ENCODE measurements around the gene MYO1B.
A peak's percentile ranks its signal among the peaks of the same experiment; 100 is the strongest.
"Not testable (repeated sequence)": the region's sequence is repeated elsewhere in the genome, so short reads cannot be mapped to it uniquely, and the experiment has no call there.

The MYO1B gene

DNA sequence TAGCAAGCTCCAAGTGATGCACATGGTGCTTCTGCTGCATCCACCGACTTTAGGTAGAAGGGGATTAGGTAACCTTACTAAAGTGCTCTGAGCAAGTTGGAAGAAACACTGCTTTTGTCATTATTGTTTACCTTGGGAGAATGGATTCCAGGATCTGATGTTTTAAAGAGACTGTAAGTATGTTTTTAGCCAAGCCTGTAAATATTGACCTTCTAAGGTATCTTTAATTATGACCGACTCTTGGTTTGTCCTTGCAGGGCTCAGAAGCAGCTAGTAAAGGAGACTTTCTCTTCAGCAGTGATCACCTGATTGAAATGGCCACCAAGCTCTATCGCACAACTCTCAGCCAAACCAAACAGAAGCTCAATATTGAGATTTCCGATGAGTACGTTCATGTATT is 170.7 kb downstream of the MYO1B start:
- DNase-seq = no peak

DNA sequence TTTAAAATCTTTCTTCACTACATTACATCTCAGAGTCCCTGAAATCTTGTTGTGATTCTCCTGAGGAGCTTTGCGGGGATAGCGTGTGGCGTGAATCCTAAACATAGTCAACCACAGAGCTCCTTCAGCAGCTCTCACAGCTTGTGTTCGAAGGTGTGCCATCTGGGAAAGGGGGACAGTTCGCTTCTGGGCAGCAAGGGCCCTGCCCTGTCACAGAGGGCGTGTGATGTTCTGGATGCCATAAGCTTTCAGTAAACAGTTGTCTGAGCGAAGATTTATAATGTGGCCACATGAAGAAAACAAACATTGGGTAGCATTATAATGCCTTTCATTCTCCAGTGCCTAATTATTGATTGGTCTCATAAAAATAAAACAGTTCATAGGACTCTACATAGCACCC is 172.5 kb downstream of the MYO1B start:
- DNase-seq = no peak

DNA sequence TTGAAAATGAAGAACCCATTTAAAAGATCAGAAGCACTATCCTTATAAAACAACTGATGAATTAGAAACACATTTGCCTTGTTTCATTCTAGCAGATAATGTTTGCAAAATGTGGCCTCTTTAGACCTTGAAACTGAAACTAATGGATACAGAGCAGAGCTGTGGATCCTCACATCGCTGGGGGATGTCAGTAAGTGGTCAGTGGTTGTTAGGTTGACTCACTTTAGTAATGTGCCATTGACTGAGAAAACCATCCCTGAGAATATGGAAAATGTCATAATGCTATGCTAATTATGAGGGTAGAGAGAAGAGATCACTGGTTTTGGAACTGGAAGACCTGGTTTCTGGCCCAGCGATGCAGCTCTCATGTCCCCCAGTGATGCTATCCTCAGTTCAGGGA is 176.7 kb downstream of the MYO1B start:
- DNase-seq = no peak

DNA sequence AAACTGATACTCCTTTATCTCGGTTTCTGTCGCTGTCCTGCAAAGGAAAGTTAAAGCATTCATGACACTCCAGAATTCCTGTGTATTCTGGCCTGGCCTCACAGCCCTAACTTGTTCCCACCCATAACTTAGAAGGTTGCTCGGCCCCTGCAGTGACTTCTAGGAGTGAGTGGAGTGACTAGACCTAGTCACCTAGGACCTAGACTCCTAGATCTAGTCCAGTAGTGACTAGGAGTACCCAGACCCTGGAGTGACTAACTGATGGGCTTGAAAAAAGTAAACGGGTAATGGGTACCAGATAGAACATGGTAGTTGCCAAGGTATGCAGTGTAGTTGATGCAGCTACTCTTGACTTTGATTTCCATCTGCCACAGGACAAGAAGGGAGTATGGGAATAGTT is 181.8 kb downstream of the MYO1B start:
- DNase-seq = no peak

DNA sequence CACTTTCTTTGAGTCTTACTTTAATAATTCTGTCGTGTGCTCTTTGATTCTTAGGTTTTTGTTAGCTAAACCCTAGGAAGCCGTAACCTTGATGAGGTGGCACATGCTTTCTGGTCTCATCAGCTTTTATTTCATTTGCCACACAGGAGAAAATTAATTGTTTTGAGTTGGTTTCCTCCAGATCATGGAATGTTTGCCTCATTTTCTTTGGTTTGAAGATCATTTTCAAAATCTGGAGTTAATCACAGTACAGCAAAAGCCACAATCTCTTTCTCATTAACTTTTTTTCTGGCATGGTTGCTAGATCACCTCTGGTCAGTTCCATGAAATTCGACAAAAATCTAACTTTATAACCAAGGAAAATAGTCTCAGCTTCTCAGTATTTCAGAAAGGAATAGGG is 182.9 kb downstream of the MYO1B start:
- no peak for DNase-seq

DNA sequence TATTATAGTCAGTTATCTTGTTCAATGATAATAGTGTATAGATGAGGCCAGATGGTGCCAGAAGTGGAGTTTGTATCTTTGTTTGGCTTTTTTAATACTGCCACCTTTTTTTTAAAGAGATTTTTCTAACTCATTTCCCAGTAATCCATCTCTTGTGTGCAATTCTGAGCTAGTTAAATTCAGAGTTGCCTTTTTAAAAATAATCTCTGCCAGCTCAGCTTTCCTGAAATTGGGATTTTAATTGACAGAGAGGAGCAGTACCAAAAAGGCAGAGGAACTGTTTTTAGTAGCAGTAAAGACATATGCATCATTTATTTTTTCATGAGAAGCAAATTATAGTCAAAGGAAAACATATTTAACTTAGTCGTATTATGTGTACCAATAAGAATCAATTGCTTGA is 185.3 kb downstream of the MYO1B start:
- DNase-seq = no peak

DNA sequence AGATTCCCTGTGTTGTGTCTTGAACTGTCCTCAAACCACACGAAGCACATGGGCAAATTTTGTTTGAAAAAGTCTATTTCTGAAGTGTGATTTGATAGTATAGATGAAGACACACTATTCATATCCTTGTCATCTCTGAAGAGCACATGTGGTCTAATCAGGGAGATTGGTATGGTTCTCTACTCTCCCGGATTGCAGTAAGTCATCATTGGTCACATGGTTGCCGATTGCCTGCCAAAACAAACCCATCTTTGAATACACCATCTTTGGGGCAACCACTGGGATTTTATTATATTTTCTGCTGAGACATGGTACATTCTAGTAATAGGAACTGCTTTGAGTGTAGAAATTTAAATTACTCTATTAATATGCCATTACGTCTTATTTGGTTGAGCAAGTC is 186.9 kb downstream of the MYO1B start:
- no peak for DNase-seq

DNA sequence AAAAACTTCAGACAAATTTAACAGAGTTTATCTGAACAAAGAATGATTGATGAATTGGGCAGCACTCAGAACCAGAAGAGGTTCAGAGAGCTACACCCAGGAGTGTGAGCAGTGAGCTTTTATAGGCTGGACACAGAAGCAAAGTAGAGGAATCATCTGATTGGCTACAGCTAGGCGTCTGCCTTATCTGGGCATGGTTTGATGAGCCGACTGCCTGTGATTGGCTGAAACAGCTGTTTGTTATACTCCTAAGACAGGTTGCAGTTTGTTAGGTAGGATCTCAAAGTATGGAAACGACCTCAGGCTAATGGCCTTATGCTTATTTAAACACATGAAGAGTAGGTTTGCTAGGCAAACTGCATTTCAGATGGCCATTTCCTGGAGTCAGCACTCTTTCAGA is 188.9 kb downstream of the MYO1B start:
- DNase-seq = no peak

DNA sequence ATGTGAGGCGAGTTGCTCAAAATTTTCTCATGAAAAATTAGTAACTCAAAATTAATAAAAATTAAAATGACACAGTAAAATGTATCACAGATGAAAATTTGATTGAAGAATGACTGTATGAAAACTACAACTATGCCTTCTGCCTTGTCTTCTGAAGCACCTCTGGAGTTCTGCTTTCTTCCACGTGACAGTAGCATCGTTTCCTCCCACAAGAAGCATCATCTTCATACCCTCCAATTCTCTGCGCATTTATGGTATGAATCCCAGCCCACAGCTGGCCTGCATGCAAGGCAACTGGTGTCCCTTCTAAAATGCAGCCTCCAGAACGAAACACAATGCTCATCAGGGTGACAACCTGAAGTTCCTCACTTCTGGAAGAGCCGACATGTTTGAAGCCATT is 189.9 kb downstream of the MYO1B start:
- DNase-seq = no peak

DNA sequence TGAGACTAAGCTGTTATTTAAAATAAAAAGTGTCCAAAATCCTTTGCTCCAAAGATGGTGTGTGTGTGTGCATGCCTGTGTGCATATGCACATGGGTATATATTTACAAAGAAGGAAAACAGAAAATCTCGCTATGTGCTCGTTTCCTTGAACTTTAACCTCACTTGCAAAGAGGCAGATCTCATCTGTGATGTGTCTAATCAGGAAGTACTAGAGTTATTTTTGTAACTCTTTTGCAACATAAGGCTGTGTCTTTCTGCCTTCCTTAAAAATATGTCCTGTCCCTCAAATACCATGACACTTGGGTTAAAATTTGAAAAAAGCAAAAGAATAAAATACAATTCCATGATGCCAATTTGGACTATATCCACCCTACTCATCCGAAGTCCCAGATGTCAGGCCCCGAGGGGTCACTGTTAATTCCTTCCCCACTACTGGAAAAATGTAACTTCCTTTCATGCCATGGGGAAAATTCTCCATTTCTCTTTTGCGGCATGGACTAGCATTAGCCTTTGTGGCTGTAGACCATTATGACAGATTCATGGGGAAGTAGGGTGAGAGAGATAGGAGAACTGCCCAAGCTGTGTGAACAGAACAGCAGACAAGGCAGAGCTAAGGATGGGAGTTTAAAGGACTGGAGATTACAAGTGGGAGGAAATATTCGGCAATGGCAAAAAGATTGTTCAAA is 191.3 kb downstream of the MYO1B start:
- no peak for DNase-seq

DNA sequence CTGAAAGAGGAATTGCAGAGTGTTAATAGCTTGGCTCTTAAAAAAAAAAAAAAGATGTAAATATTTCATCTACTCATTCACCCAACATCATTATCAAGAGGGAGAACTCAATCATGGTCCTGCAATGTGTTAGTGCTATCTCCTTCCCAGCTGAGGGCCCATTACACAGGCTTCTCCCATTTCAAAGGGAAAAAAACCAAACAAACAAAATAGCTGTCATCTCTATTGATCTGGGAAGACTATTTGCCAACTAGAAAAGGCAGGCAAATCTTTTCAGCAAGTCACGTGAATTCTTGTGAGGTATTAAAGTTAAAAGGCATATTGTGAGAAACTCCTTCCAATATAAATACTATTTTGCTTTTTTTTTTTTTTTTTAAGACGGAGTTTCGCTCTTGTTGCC is 194.3 kb downstream of the MYO1B start:
- DNase-seq = no peak

DNA sequence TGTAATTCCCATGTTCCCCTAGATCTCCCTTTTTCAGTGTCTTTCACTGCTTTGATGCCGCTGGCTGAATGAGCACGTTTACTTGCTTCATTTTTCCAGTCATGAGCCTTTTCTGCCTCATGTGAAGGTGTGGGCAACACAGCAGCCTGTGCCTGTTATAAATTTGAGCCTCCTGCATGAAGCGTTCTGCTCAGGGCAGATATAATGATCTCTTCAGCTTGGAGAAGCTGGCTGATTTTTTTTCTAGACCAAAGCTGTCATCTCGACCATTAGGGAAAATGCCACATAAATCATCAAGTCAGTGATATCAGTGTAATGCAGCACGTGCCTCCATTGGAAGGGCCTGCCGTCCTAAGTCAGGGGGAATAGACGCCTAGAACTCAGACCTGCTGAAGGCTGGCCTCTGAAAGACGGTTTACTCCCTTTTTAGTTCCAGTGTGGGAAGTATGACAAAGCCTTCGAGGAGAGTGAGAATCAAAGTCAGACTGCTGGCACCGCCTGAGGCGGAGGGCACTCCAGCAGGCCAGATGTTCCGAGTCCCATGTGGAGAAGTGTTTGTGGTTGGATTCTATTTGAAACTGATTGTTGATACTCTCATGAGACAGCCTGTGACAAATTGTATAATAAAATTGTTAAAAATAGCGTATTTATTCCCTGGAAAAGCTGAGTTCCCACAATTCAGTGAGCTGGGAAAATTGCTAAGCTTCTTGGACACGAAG is 196.5 kb downstream of the MYO1B start:
- peak; percentile 68 for DNase-seq

DNA sequence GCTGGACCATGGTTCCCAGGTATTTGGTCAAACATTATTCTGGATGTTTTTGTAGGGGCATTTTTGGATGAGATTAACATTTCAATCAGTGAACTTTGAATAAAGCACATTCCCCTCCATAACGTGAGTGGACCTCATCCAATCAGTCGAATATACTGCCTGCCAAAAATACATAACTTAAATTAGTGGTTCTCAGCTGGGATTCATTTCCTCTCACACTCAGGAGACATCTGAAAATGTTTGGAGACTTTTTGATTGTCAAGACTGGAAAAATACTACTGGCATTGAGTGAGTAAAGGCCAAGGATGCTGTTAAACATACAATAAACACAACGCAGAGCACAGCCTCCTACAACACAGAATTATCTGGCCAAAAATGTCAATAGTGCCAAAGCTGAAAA is 198.2 kb downstream of the MYO1B start:
- DNase-seq = no peak

DNA sequence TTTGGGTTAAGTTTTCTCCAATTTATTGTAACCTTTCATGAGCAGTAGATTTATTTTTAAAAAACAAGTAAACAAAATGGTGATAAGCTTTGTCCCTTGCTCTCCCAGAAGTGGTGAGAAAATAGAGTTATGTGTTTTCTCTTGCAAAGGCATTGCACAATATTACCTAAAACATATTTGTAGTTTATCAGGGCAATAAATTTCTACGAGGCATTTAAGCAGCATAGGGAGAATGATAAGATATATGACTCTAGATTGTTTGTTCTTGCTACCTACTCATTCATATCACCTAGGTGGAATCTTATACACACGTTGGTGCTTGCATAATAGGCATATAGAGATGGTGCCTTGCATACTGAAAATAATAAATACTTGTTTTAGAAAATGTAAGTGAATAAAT is 201.7 kb downstream of the MYO1B start:
- DNase-seq = no peak

DNA sequence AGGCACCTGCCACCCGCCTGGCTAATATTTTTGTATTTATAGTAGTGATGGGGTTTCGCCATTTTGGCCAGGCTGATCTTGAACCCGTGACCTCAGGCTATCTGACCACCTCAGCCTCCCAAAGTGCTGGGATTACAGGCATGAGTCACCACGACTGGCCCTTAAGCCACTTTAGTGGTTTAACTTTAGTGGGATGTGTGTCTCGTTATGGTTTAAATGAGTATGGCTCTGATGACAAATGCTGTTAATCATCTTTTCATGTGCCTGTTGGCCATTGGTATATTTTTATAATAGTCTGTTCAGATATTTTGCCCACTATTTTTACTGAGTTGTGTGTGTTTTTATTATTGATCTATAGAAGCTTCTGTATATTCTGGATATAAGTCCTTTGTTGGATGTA is 205.9 kb downstream of the MYO1B start:
- peak; percentile 30 for DNase-seq

DNA sequence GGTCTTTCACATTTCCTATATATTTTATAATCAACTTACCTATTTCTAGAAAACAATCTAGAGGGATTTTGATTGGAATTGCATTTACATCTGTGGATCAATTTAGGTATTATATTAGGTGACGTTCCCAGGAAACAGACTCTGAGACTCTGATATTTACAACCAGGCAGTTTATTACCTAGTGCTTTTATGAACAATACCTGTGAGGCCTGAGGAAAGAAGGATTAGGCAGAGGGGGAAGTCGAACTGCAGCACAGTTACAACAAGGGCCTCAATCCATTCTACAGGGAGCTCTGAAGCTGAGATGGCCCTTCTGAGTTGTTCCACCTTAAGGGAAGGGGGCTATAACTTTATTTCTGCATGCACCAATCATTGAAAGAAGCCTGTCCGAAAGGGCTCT is 206.9 kb downstream of the MYO1B start:
- no peak for DNase-seq

DNA sequence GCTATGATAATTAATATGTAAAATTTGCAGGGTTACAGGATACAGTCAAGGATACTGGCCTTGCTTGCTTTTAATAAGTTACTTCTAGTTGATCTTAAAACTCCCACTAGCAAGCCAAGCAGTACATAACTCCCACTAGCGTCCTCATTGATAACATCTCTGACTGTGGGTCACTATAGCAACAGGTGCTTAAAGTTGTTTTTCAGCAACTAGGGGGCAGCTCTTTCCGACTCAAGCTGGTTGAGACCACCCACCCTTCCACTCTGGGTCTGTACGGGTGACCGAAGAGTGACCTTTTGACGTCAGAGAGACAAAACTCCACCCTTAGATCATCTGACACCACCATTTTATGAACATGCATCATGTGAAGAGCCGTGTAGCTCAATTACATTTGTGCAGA is 208.6 kb downstream of the MYO1B start:
- DNase-seq = no peak

DNA sequence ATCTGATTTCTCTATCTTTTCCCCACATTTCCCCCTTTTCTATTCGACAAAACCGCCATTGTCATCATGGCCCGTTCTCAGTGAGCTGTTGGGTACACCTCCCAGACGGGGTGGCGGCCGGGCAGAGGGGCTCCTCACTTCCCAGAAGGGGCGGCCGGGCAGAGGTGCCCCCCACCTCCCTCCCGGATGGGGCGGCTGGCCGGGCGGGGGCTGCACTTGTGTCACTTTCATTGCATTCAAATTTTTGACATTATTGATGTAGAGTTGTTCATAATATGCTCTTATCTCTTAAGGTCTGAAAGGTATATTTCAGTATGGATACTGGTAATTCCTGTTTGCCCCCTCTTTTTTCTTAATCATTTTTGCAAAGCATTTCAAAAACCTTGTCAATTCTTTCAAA is 211.3 kb downstream of the MYO1B start:
- not testable (repeated sequence) for DNase-seq

DNA sequence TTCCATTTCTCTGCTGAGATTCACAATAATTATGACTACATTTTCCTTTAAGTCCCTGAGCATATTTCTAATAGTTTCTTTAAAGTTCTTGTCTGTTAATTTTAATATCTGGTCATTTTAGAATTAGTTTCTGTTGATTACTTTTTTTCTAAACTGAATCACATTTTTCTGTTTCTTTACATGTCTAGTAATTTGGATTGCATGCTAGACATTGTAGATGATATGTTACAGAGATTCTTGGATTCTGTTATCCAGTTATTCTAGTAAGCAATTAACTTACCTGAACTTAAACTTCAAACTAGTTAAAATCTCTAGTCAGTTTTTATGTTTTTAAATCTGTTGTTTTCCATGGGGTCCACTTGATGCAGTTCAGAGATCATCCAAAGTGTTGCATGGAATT is 214.0 kb downstream of the MYO1B start:
- DNase-seq = no peak

DNA sequence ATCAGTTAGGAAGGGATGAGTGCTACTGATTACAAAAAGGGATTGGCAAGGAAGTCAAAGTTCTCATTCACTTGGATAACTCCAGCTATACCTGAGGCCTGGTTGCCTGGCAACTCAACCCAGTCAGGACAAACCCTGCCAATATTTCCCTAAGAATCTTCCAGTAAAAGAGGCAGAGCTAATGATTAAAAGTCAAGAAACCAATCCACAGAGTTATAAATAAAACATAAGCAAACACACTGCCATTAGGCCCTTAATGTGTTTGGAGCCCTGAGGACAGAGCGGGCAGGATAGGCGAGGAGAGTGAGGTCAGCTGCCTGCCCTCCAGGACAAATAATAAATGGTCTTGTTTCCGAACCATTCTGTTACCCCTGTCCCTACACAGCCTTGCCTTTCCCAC is 217.2 kb downstream of the MYO1B start:
- DNase-seq = no peak

DNA sequence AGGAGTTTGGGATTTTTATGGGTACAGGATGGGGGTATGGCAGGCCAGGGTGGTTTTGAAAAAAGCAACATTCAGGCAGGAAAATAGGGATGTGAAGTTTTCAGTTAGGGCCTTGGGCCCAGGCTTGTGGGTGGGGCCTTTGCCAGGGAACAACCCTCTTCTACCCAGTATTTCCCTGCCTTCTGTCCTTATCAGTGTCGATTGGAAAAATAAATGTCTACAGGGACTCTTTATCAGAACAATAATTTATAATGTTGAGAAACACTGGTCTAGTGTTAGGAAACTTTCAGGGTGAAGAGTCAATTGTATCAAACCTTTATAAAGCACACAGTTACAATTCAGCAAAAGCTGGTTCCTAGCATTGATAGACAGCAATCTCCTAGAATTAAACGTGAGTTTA is 218.6 kb downstream of the MYO1B start:
- no peak for DNase-seq

DNA sequence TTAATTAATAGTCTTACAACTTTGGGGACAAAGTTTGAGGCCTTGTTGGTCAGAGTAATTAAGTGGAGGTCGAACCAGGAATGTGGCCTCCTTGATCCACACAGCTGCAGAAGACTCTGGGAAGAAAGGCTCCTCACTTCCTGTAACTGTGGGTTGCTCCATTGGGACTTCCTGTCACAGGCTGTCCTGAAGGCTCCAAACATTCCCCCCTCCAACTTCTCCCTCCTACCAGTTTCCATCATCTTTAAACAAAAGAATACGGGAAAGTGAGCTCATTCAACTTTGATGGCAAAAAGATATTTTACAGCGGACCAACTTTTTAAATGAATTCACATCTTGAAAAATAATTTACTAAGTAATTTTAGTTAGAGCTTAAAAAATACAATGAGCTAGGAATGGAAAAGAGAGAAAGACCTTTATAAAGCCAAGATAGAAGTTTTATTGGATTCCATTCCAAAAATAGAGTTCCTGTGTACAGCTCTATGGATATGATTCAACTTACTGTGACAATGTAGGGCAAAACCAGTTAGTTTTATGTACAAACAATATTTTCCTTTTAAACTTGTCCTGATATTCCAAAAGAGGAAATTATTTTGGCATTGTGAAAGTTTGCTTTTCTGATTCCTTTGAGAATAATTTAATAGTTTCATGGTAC is 220.7 kb downstream of the MYO1B start:
- DNase-seq = peak; percentile 35

DNA sequence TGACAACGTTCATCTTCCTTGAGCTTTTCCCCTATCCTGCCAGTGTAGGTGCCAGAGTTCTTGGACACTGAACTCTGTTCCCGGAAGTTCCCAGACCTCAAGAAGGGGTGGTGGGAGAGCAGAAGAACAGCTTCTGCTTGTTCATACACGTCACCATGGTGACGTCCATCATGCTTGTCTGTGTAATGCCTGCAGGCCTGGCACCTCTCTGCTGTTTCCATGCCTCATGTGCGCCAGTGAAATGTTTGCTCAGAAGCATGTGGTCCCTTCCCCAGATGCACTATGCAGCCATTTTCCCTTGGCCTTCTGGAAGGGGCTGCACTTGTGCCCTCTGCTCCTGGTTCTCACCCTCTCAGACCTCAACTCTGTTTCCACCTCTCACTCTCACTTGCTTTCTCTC is 221.9 kb downstream of the MYO1B start:
- no peak for DNase-seq

DNA sequence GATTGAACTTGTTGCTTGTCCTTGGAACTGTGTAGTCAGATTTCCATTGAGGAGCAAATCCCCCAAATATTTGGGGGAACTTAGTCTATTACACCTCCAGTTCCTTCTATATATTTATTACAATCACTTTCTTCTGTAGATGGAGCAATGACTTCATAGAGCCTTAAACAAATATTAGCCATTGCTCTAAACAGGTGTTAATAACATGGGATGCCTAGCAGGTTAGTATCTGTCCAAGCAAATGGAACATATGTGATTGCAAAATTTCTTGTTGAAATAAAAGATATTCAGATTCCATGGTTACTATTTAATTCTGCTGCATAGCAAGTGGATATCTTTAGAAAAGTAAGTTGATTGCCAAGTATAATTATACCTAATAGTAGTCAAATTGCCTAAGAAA is 225.1 kb downstream of the MYO1B start:
- no peak for DNase-seq

DNA sequence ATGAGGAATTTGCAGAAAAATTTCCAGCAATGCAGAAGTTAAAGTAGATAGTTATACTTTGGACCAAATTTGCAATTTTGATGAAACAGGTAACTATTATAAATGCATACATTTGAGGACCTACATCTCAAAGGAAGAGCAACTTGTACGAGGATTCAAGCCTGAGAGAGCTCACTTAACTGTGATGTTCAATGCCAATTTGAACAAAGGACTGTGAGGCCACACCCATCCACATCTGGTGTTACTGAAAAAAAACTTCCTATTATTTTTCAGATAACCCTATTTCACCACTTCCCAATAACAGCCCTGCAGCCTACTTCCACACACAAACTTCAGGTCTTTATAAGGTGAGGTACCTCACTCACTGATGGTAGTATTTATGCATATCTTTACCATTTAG is 229.3 kb downstream of the MYO1B start:
- DNase-seq = no peak
